ENCODE data around the gene SUSD2. TPM values are rescaled to one million over a fixed set of nuclear protein-coding genes. Genes with fewer than 3 reads are reported as not detected.
A peak's percentile ranks its signal among the peaks of the same experiment; 100 is the strongest.

SUSD2 gene
- total and polyA plus RNA-seq, 2 of the 8 experiments (the other 6 are each of a cell fraction or from before 2014, with no cell fraction given): 2.0 to 4.8 TPM

DNA sequence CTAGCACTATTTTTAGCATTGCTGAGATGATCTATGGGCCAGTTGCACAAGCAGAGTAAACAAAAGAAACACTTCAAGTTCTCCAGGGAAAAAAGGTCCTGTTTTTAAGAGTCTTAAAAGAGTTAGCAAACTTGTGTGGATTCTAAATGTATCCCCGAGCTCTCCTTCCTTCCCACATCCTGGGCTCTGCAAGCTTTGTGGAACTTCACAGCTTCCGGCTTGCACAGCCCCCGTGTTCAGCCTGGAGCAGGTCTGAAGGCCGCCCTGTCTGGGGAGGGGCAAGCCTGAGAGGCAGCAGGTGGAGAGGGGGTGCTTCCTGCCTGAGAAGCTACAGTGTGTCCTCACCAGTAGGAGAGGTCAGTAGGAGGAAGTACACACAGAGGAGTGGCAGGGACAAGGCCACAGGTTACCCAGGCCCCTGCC lies 35.1 kb upstream of the SUSD2 start:
- Histone ChIP-seq H3K27me3 (replicated peaks in 1 of 4; ENCODE audit: control insufficient read depth in 3 of 4, extremely low read depth in 1 of 4, insufficient read depth in 3 of 4, low read length in 3 of 4) (no peaks in the 10 kb centered on the region), H3K23me2 (ENCODE audit: low read depth, low read length) (no peaks in the 10 kb centered on the region; the same call in 1 of the 2 replicates), H3K18ac (ENCODE audit: extremely low read depth, low read length) (no peak overlapping the region), H3K14ac (ENCODE audit: insufficient read length) (no peak overlapping the region), H3K79me1 (ENCODE audit: low read depth, low read length) (peaks cover 6% of the 10 kb centered on the region; the same call in 1 of the 2 replicates), H2BK15ac (ENCODE audit: low read length) (no peak overlapping the region), H2BK5ac (ENCODE audit: low read depth, low read length) (0 out of 2 replicates have a peak overlapping the region, but pooled peaks have one; percentile 28), H2BK120ac (replicated peaks; ENCODE audit: low read depth, low read length) (no peak overlapping the region), H2AK5ac (ENCODE audit: low read depth, low read length) (no peak overlapping the region), H4K91ac (replicated peaks; ENCODE audit: insufficient read length, low read length) (no peak overlapping the region), H3K9me3 (ENCODE audit: insufficient read depth in 2 of 2, low read depth in 1 of 2, low read length in 1 of 2) (no peaks in the 10 kb centered on the region), H3K4me2 (ENCODE audit: insufficient read depth in 1 of 2, low read depth in 2 of 2, low read length in 2 of 2) (peak overlapping the region; percentile 35; a peak in 2 of 4 replicates), H3K56ac (replicated peaks; ENCODE audit: insufficient read length, low read depth, low read length) (no peak overlapping the region), H3K36me3 (ENCODE audit: control insufficient read depth in 2 of 4, insufficient read depth in 4 of 4, low read length in 3 of 4) (no peaks in the 10 kb centered on the region; a peak in 1 of 8 replicates), H3K79me2 (ENCODE audit: control insufficient read depth in 1 of 2, insufficient read depth in 2 of 2, low read length in 2 of 2) (no peaks in the 10 kb centered on the region), H4K20me1 (replicated peaks in 1 of 2; ENCODE audit: control insufficient read depth in 1 of 2, insufficient read depth in 2 of 2, low read length in 2 of 2) (peaks cover 0 to 2% of the 10 kb centered on the region in 2 experiments), H4K8ac (ENCODE audit: extremely low read depth, insufficient read depth, low read length) (no peak overlapping the region), H3K27ac (ENCODE audit: low read depth, low read length) (no peak overlapping the region), H3K23ac (ENCODE audit: insufficient read length) (no peak overlapping the region), H4K5ac (ENCODE audit: insufficient read length, low read depth, low read length) (no peak overlapping the region), H3K4me1 (replicated peaks in 1 of 4; ENCODE audit: control insufficient read depth in 3 of 4, insufficient read depth in 4 of 4, low read length in 3 of 4) (peaks cover 5 to 19% (median 11%) of the 10 kb centered on the region in 4 experiments), H2BK12ac (ENCODE audit: low read depth, low read length) (no peak overlapping the region), H3K9ac (replicated peaks in 1 of 4; ENCODE audit: extremely low read depth in 1 of 4, low read depth in 3 of 4, low read length in 3 of 4) (no peak overlapping the region), H2AFZ (ENCODE audit: low read length) (no peak overlapping the region), H3K4me3 (ENCODE audit: extremely low read depth in 1 of 4, insufficient read depth in 2 of 4, low read depth in 3 of 4, low read length in 4 of 4) (no peak overlapping the region), H3K4ac (replicated peaks; ENCODE audit: insufficient read length, low read depth, low read length) (no peak overlapping the region), H2BK20ac (ENCODE audit: low read length) (no peak overlapping the region)
- TF ChIP-seq RBBP5 (IDR thresholded peaks at IDR 0.05; ENCODE audit: borderline replicate concordance, low read depth, low read length): no peak
- no peak for TF ChIP-seq CEBPB (IDR thresholded peaks at IDR 0.05; ENCODE audit: low read depth, low read length)
- no peak for TF ChIP-seq ASH2L (IDR thresholded peaks at IDR 0.05; ENCODE audit: low read length)
- TF ChIP-seq CBX8 (IDR thresholded peaks at IDR 0.05; ENCODE audit: borderline replicate concordance, low read depth, low read length): no peak
- no peak for TF ChIP-seq SAP30 (IDR thresholded peaks at IDR 0.05; ENCODE audit: insufficient read depth, insufficient replicate concordance, low read length)
- TF ChIP-seq EP300 (IDR thresholded peaks at IDR 0.05; ENCODE audit: borderline replicate concordance in 1 of 2, low read depth in 2 of 2, low read length in 2 of 2): no peak
- TF ChIP-seq CREB1 (IDR thresholded peaks at IDR 0.05): no peak
- TF ChIP-seq TCF12 (IDR thresholded peaks at IDR 0.05; ENCODE audit: low read depth, low read length): no peak
- WGBS, 2 experiments (ENCODE audit: extremely low coverage in 1 of 2, insufficient coverage in 1 of 2, insufficient read length in 1 of 2, insufficient replicate concordance in 2 of 2, low coverage in 1 of 2, low lambda C conversion rate in 2 of 2, missing lambda C conversion rate in 1 of 2): 39% methylated on average over 4 of the region's 4 CpGs; no CpG with 5 or more reads in 1 of the 2 experiments
- DNase-seq (ENCODE audit: low read depth in 1 of 2, low spot score in 2 of 2) (peak in 1 of 2 experiments; percentile 65), FAIRE-seq (peak; percentile 55)
- ChIA-PET CTCF (ENCODE audit: partially characterized antibody) (interaction anchor here (0.7 to 5.9 kb wide), 8 partner anchors 10 to 81 kb away, joined by 3 to 67 read pairs (median 4); no protein-coding TSS in a partner anchor), POLR2A (ENCODE audit: partially characterized antibody) (interaction anchor here (1.5 to 2.6 kb wide), 3 partner anchors 9 to 34 kb away, joined by 4 to 12 read pairs (median 5); partner anchors contain the start of gene SUSD2)
